Mononuclear cell (primary cell): Measurements from ENCODE around the gene CCDC183. TPM values are rescaled to one million over a fixed set of nuclear protein-coding genes. Genes with fewer than 3 reads are reported as not detected.
"Not testable (repeated sequence)": the region's sequence is repeated elsewhere in the genome, so short reads cannot be mapped to it uniquely, and the experiment has no call there.

Source experiments
- H3K27me3 ChIP-seq: 2 replicates; pipeline ENCODE4 v1.6.0; 2011; ENCODE audit warnings: low read length, control low read depth; ENCODE audit not compliant: insufficient read depth
- H3K4me1 ChIP-seq: 2 replicates; pipeline ENCODE4 v1.5.1; 2011; ENCODE audit warnings: mild to moderate bottlenecking, low read length, control low read depth; ENCODE audit not compliant: insufficient read depth
- H3K4me3 ChIP-seq: 2 replicates; pipeline ENCODE4 v1.5.1; 2011; ENCODE audit warnings: mild to moderate bottlenecking, low read length, moderate library complexity
- H3K9me3 ChIP-seq: 2 replicates; pipeline ENCODE4 v1.5.1; 2011; ENCODE audit warnings: low read depth, mild to moderate bottlenecking, control low read depth, low read length
- total RNA-seq: library from RNA; depleted of rRNA; stranded (reverse); fragments of >200 nt; gene quantifications from one replicate; pipeline ENCODE4 v1.2.3, GENCODE V29; 2012

CCDC183 gene
- total RNA-seq: 1.7 TPM

GRCh38 chr9:136796238-136796774 is at the start of gene CCDC183:
Gene CCDC183 (plus strand): TSS chr9:136796338. CDS start chr9:136796398, 60 bp downstream.
- H3K9me3 ChIP-seq: no peaks in the 10 kb centered on the region
- peaks cover 43% of the 10 kb centered on the region for H3K4me1 ChIP-seq
- H3K27me3 ChIP-seq: peaks cover 14% of the 10 kb centered on the region
- H3K4me3 ChIP-seq: no peak within 1 kb of the TSS

GRCh38 chr9:136746621-136747020 is 49.5 kb upstream of the CCDC183 start:
- Histone ChIP-seq H3K27me3 (no peaks in the 10 kb centered on the region), H3K4me3 (no peak overlapping the region), H3K4me1 (peaks cover 5% of the 10 kb centered on the region), H3K9me3 (peaks cover 5% of the 10 kb centered on the region)

GRCh38 chr9:136747161-136748060 is 48.7 kb upstream of the CCDC183 start:
- H3K27me3 ChIP-seq: no peaks in the 10 kb centered on the region
- peaks cover 5% of the 10 kb centered on the region for H3K4me1 ChIP-seq
- H3K4me3 ChIP-seq: no peak overlapping the region
- H3K9me3 ChIP-seq: peaks cover 13% of the 10 kb centered on the region

- Histone ChIP-seq H3K27me3 (no peaks in the 10 kb centered on the region), H3K4me1 (peaks cover 5% of the 10 kb centered on the region), H3K4me3 (no peak within 1 kb of the TSS), H3K9me3 (peaks cover 16% of the 10 kb centered on the region)
Measured at GRCh38 chr9:136748201-136748600, 47.9 kb upstream of the CCDC183 start, which contains the start of gene LCN6. Gene LCN6 (minus strand): TSS chr9:136748525. CDS start chr9:136748483, 42 bp downstream.

DNA sequence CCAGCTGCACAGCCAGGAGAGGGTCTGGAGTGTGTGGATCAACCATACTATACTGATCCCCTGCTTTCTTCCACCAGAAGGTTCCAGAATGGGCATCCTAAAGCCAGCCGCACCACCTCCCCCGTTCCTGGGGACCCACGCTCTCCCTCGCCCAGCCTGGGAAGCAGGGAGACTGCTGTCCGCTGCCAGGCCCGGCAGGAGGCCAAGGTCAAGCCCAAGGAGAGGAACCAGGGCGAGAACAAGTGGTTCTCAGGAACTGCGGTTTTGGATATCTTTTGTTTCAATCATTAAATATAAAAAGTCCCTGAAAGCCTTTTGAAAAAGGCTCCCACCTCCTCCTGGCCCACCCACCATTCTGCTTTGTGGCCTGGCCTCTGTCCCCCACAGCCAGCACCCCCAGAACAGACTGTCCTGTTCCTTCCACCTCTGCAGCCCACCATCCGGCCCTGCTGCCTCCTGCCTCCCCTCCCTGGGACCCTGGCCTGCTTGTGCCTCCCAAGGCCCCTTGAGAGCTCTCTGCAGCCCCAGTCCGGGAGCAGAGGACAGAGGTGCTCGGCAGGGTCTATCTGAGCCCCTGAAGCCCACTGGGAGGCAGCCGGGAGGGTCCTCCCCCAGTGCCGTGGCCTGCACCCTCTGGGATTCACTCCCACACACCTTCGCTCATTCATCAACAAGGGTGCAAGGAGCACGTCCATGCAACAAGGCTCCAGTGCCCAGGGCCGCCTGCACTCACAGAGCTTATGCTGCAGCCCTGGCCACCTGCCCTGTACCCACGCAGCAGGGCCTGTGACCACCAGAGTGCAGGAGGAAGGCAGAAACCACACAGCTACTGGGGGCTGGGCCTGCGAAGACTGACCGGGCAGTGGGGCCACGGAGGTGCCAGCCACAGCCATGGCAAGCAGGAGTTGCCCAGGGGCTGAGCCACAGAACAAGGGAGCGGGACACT is 47.2 kb upstream of the CCDC183 start:
- Histone ChIP-seq H3K27me3 (no peaks in the 10 kb centered on the region), H3K4me3 (no peak overlapping the region), H3K4me1 (peaks cover 5% of the 10 kb centered on the region), H3K9me3 (peaks cover 16% of the 10 kb centered on the region)

- Histone ChIP-seq H3K9me3 (peaks cover 16% of the 10 kb centered on the region), H3K27me3 (no peaks in the 10 kb centered on the region), H3K4me3 (no peak overlapping the region), H3K4me1 (peaks cover 5% of the 10 kb centered on the region)
Measured at GRCh38 chr9:136750526-136750925, 45.6 kb upstream of the CCDC183 start.

DNA sequence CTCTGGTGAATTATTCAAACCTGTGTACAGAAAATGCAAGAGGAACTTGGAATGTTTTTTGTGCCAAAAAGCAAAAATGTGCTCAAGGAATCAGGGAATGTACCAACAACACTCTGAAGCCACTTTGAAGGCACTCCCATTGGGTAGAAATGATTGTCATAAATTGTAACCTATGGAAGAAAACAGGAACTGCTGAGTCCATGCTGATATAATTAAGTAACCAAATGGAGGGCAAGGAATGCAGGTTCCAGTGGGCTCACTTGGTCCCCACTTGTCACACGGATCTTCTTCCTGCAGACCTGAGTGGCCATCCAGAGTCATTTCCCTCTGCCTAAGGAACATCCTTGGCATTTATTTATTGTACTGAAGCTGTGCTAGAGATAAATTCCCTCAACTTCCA is 44.9 kb upstream of the CCDC183 start:
- Histone ChIP-seq H3K27me3 (no peaks in the 10 kb centered on the region), H3K4me1 (peaks cover 5% of the 10 kb centered on the region), H3K9me3 (peaks cover 16% of the 10 kb centered on the region), H3K4me3 (no peak overlapping the region)

DNA sequence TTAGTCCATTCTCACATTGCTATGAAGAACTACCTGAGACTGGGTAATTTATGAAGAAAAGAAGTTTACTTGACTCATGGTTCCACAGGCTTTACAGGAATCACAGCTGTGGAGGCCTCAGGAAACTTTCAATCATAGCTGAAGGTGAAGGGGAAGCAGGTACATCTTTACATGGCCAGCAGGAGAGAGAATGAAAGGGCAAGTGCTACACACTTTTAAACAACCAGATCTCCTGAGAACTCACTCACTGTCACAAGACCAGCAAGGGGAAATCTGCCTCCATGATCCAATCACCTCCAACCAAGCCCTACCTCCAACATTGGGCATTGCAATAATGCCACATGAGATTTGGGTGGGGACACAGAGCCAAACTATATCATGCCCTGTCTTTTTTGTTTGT is 44.3 kb upstream of the CCDC183 start:
- Histone ChIP-seq H3K4me1 (peaks cover 5% of the 10 kb centered on the region), H3K4me3 (no peak overlapping the region), H3K27me3 (no peaks in the 10 kb centered on the region), H3K9me3 (peaks cover 16% of the 10 kb centered on the region)

DNA sequence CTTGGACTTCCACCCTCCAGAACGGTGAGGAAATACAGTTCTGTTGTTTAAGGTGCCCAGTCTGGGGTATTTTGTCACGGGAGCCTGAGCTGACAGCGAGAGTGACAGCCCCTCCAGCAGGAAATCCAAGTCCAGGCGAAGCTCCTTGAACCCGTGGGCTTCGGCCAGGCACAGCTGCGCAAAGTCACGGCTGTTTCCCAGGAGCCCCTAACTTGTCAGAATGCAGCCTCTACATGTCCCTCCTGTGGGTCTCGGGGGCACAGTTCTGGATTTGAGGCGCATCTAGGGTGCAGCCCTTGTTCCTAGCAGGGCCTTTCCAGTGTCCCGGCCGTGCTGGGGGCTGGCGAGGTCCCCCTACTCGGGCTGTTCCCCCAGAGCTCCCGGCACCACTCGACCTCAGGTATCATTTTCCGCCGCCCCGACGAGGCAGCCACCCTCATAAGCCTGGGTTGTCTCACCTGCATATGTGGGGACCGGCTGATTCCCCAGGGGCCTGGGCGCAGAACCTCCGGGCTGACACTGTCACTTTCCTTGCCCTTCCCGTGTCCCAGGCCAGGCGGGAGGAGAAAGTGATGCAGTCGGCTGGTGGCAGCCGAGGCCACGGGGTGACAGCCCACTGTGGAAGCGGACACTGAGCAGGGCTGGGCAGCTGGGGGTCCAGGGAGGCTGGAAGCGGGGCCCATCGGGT is 42.6 kb upstream of the CCDC183 start:
- H3K27me3 ChIP-seq: no peaks in the 10 kb centered on the region
- peaks cover 12% of the 10 kb centered on the region for H3K4me1 ChIP-seq
- H3K4me3 ChIP-seq: no peak overlapping the region
- peaks cover 16% of the 10 kb centered on the region for H3K9me3 ChIP-seq

- no peaks in the 10 kb centered on the region for H3K27me3 ChIP-seq
- H3K4me3 ChIP-seq: no peak overlapping the region
- H3K4me1 ChIP-seq: peaks cover 12% of the 10 kb centered on the region
- H3K9me3 ChIP-seq: peaks cover 16% of the 10 kb centered on the region
Measured at GRCh38 chr9:136754059-136754572, 42.0 kb upstream of the CCDC183 start.

DNA sequence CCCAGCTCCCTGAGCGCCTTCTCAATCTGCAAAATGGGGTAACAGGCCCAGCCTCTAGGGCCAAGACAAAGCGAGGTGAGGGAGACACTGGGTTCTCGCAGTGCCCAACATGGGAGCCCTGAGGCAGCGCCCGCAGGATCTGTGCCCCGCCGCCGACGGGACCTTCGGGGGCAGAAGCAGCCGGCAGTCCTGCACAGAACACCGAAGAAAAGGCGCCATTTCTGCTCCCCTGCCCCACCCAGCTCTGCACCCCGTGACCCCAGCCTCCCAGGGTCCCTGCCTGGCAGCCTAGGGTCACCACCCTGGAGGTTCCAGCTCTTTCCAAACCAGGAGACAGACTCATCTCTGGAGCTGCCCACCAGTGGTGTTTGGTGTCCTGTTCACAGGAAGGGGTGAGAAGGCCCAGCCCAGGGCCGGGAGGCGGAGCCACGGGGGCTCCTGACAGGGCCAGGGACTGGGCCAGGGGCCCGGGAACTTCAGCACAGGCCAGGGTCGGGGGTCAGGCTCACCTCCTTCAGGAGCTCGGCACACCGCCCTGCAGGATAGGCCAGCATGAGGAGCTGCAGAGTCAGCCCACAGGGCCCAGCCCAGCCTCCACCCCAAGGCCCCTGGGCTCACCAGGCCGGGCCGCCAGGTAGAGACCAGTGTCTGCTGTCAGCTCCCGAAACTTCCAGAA is 41.4 kb upstream of the CCDC183 start:
- Histone ChIP-seq H3K4me3 (no peak overlapping the region), H3K27me3 (no peaks in the 10 kb centered on the region), H3K9me3 (peaks cover 16% of the 10 kb centered on the region), H3K4me1 (peaks cover 7% of the 10 kb centered on the region)

GRCh38 chr9:136755302-136756133 is 40.6 kb upstream of the CCDC183 start:
- peaks cover 16% of the 10 kb centered on the region for H3K9me3 ChIP-seq
- H3K27me3 ChIP-seq, H3K4me1 ChIP-seq, H3K4me3 ChIP-seq: not testable (repeated sequence)

DNA sequence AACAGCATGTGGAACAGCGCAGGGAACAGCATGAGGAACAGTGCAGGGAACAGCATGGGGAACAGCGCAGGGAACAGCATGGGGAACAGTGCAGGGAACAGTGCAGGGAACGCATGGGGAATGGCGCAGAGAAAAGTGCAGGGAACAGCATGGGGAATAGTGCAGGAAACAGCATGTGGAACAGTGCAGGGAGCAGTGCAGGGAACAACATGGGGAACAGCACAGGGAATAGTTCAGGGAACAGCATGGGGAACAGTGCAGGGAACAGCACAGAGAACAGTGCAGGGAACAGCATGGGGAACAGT is 40.1 kb upstream of the CCDC183 start:
- Histone ChIP-seq H3K4me3 (no peak overlapping the region), H3K4me1 (peaks cover 7% of the 10 kb centered on the region), H3K9me3 (peaks cover 16% of the 10 kb centered on the region), H3K27me3 (no peaks in the 10 kb centered on the region)
